Uterus (tissue), 4 donors: ENCODE results near the gene KHDRBS2. TPM values are rescaled to one million over a fixed set of nuclear protein-coding genes. Genes with fewer than 3 reads are reported as not detected.

Experiments
- DNase-seq, 2 donors: peaks; one replicate each; pipeline ENCODE4 v3.0.0-alpha.2; 2019 to 2020
- H3K27ac ChIP-seq, 2 donors: fragments of 200-600 bp; sonication (generic); 1 replicate in 1 of 2; 2 replicates in 1 of 2; pipeline ENCODE4 v1.5.1; 2016 to 2018
- H3K27me3 ChIP-seq, 2 donors: fragments of 200-600 bp; sonication (generic); one replicate each; pipeline ENCODE4 v1.5.1; 2018 to 2019; ENCODE audit warnings: control low read depth in 1 of 2
- H3K36me3 ChIP-seq, 2 donors: fragments of 200-600 bp; sonication (generic); one replicate each; pipeline ENCODE4 v1.5.1; 2019; ENCODE audit warnings: control low read depth in 1 of 2
- H3K4me1 ChIP-seq, 2 donors: fragments of 200-600 bp; sonication (generic); one replicate each; pipeline ENCODE4 v1.5.1; 2018 to 2019; ENCODE audit warnings: control low read depth in 1 of 2
- H3K4me3 ChIP-seq, 2 donors: fragments of 200-600 bp; sonication (generic); 1 replicate in 1 of 2; 2 replicates in 1 of 2; pipeline ENCODE4 v1.5.1; 2018 to 2019; ENCODE audit warnings: mild to moderate bottlenecking in 1 of 2
- H3K9me3 ChIP-seq, 2 donors: fragments of 200-600 bp; sonication (generic); one replicate each; pipeline ENCODE4 v1.5.1; 2019; ENCODE audit warnings: control low read depth in 1 of 2
- POLR2A ChIP-seq, 2 donors: fragments of 450-650 bp; IDR thresholded peaks; one replicate each; pipeline ENCODE4 v1.6.1; 2016; ENCODE audit warnings: antibody characterized with exemption in 2 of 2, mild to moderate bottlenecking in 1 of 2, moderate library complexity in 1 of 2
- intact Hi-C: fragments of 100-400 bp; cut with DNase I; formaldehyde crosslinking; loops from one replicate; pipeline ENCODE4 v1.15.1; 2023; ENCODE audit warnings: low total_unique reads
- total RNA-seq, 4 donors: library from RNA; depleted of rRNA in 3 of 4; stranded (reverse); fragments of >200 nt in 3 of 4; gene quantifications; one replicate each; pipeline versions ENCODE4 v1.1.0 to v1.2.4, GENCODE V29; 2014 to 2023
- TF ChIP-seq, protein P1 (sequence below), 4 experiments: fragments of 200-600 bp in 2 of 4; fragments of 450-650 bp in 2 of 4; sonication (generic) in 2 of 4; IDR thresholded peaks; one replicate each; pipeline ENCODE4 v1.5.1; 2016 to 2019; ENCODE audit warnings: antibody characterized with exemption in 4 of 4, mild to moderate bottlenecking in 2 of 4, moderate library complexity in 1 of 4
- donor health status: DM: yes; HTN: yes; CAD: no.

KHDRBS2 gene
- total RNA-seq = 1 to 10 TPM in 1 of 4 donors, under 1 TPM in 1, not detected in 2; 0.55 to 7.3 TPM

DNA sequence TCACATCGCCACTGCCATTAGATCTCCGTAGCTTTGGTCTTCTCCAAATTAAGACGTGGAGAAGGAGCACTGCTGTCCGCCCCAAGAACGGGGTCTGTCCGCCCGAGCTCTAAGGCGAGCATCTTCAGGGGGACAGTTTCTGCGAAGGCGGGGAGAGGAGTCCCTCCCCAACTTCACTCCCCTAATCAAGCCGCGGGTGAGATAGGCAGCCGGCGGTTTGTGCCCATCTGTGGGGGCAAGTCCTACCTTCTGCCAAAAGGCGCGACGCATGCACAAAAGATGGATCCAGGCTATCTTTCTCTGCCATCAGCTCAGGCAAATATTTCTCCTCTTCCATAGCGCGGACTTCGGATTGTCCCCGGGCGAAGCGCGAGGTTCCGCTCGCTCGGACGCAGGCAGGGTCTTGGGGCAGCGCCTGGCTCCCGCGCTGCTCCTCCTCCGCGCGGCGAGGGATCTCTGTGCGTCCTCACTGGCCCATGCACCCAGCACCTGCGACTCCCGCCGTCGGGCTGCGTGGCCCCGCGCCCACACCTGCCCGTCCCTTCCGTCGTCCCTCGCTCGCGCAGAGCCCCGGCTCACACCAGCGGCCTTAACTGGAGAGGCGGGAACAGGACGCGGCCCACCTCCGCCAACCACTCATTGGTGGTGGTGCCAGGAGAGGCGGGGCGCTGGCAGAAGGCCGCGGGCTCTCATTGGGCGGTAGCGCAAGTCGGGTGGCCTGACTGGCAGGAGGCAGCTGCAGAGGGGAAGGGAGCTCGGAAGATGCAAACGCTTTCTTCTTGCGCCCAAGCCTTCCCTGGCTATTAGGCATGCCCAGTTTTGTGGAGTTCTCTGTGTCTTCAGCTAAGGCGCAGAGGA is at the start of gene KHDRBS2:
KHDRBS2 (minus strand) TSS at position 614 of the 858 bp plus-strand sequence.
- intact Hi-C loops = no loop called here
- no peak within 1 kb of the TSS for H3K27ac ChIP-seq
- peak within 1 kb of the TSS; percentile 20 to 26 for H3K4me3 ChIP-seq
- peak in 1 of 2 donors; percentile 17 for TF ChIP-seq POLR2A (IDR thresholded peaks at IDR 0.05)
- TF ChIP-seq, protein P1, sequence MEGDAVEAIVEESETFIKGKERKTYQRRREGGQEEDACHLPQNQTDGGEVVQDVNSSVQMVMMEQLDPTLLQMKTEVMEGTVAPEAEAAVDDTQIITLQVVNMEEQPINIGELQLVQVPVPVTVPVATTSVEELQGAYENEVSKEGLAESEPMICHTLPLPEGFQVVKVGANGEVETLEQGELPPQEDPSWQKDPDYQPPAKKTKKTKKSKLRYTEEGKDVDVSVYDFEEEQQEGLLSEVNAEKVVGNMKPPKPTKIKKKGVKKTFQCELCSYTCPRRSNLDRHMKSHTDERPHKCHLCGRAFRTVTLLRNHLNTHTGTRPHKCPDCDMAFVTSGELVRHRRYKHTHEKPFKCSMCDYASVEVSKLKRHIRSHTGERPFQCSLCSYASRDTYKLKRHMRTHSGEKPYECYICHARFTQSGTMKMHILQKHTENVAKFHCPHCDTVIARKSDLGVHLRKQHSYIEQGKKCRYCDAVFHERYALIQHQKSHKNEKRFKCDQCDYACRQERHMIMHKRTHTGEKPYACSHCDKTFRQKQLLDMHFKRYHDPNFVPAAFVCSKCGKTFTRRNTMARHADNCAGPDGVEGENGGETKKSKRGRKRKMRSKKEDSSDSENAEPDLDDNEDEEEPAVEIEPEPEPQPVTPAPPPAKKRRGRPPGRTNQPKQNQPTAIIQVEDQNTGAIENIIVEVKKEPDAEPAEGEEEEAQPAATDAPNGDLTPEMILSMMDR (IDR thresholded peaks at IDR 0.05) = no peak
- H3K9me3 ChIP-seq = no peaks in the 10 kb centered on the region
- H3K36me3 ChIP-seq = peaks cover 0 to 2% of the 10 kb centered on the region in 2 donors
- no peaks in the 10 kb centered on the region for H3K4me1 ChIP-seq
- peak; percentile 39 to 60 for DNase-seq
- H3K27me3 ChIP-seq = no peaks in the 10 kb centered on the region

DNA sequence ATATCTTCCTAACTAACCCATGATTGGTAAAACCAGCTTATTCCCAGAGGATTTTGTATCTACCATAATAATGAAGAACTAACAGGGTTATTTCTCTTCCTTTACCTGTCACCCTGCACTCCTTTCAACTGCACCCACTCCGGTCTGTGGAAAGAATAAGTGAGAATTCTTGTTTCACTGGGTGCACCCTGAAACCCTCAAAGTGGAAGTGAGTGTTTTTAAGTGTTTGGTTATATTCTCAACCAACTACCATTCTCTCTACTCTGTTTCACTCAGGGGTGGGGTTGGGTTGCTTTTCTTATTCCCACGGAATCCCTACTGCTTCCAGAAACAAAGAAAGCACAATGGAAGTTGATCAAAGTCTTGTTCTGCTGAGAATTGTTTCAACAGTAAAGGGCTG is 42.6 kb upstream of the KHDRBS2 start:
- H3K9me3 ChIP-seq = no peaks in the 10 kb centered on the region
- no peak overlapping the region for H3K27ac ChIP-seq
- H3K4me1 ChIP-seq = no peaks in the 10 kb centered on the region
- intact Hi-C loops = no loop called here
- H3K36me3 ChIP-seq = no peaks in the 10 kb centered on the region
- H3K27me3 ChIP-seq = no peaks in the 10 kb centered on the region
- TF ChIP-seq, protein P1 (IDR thresholded peaks at IDR 0.05) = no peak
- no peak for TF ChIP-seq POLR2A (IDR thresholded peaks at IDR 0.05)
- no peak for DNase-seq
- no peak overlapping the region for H3K4me3 ChIP-seq

DNA sequence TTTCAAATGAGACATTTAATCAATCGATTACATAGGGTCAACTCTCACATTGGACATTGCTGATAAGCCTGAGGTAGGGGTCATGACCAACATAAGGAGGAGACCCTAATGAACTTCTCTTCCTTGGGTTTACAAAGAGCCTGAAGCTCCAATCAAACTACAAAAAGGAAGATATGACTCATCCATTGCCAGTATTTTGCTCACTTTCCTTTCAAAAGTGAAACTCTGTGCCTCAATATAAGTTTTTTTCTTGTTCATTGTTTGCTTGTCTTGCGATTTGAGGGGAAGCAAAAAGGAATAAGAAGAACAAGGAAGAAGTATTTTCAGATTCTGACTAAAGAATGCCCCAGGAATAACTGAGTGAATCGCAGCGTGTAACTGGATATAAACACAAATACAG is 38.8 kb upstream of the KHDRBS2 start:
- H3K27me3 ChIP-seq = no peaks in the 10 kb centered on the region
- DNase-seq = no peak

DNA sequence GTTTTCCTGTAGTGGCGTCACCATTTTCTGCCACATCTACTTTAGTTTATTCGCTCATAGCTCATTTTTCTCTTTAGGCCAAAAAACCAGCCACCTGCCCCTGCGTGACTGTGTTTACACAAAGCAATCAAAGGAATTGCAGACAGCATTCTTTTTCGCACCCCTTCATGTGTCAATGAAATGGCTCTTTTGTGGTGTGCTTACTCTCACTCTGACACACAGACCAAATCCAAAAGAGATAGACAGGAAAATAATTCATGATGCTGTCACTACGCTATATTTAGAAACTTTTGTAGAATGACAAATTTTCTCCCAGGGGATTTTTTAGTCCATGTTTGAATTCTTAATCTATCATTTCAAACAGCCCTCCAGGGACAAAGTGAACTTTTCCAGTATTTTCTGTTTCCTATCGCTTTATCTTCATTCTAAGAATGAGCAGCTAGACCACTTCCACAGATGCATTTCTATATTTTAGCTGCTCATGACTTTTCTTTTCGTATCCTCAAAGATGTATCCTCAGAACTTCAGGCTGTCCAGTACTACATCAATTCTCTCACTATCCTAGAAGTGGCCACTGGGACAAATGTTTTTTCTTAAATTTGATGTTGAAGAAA is 37.9 kb upstream of the KHDRBS2 start:
- intact Hi-C loops = no loop called here
- H3K27me3 ChIP-seq = no peaks in the 10 kb centered on the region
- no peak overlapping the region for H3K27ac ChIP-seq
- no peak for DNase-seq
- TF ChIP-seq POLR2A (IDR thresholded peaks at IDR 0.05) = no peak
- TF ChIP-seq, protein P1 (IDR thresholded peaks at IDR 0.05) = no peak
- H3K4me1 ChIP-seq = no peaks in the 10 kb centered on the region
- no peak overlapping the region for H3K4me3 ChIP-seq
- no peaks in the 10 kb centered on the region for H3K9me3 ChIP-seq
- no peaks in the 10 kb centered on the region for H3K36me3 ChIP-seq

More for the DNA sequence above, 38.8 kb upstream of the KHDRBS2 start:
- Histone ChIP-seq H3K4me3 (no peak overlapping the region), H3K36me3 (no peaks in the 10 kb centered on the region), H3K9me3 (no peaks in the 10 kb centered on the region), H3K27ac (no peak overlapping the region), H3K4me1 (no peaks in the 10 kb centered on the region)
- TF ChIP-seq, protein P1 (IDR thresholded peaks at IDR 0.05) = no peak
- no peak for TF ChIP-seq POLR2A (IDR thresholded peaks at IDR 0.05)
- intact Hi-C loops = no loop called here
